Testis (tissue), 3 donors: Measurements from ENCODE around the gene CDH13. TPM values are rescaled to one million over a fixed set of nuclear protein-coding genes. Genes with fewer than 3 reads are reported as not detected.

Source experiments
- DNase-seq: peaks from one replicate; pipeline ENCODE4 v3.0.0-alpha.2; 2019
- H3K27ac ChIP-seq, 2 donors: fragments of 200-600 bp; sonication (generic); one replicate each; pipeline ENCODE4 v1.5.1; 2019
- H3K27me3 ChIP-seq: fragments of 200-600 bp; sonication (generic); one replicate; pipeline ENCODE4 v1.5.1; 2019
- H3K36me3 ChIP-seq: fragments of 200-600 bp; sonication (generic); one replicate; pipeline ENCODE4 v1.5.1; 2017; ENCODE audit warnings: low read depth; ENCODE audit errors: missing control alignments
- H3K4me1 ChIP-seq: fragments of 200-600 bp; sonication (generic); one replicate; pipeline ENCODE4 v1.5.1; 2019
- H3K4me3 ChIP-seq, 2 donors: fragments of 200-600 bp; sonication (generic); one replicate each; pipeline ENCODE4 v1.5.1; 2017 to 2019
- H3K9me3 ChIP-seq: fragments of 200-600 bp; sonication (generic); one replicate; pipeline ENCODE4 v1.5.1; 2017
- CTCF ChIP-seq, 3 experiments: fragments of 450-650 bp in 2 of 3; fragments of 200-600 bp in 1 of 3; sonication (generic) in 1 of 3; IDR thresholded peaks; one replicate each; pipeline ENCODE4 v1.5.1; 2016 to 2019; ENCODE audit warnings: antibody characterized with exemption in 3 of 3, mild to moderate bottlenecking in 2 of 3, moderate library complexity in 1 of 3
- POLR2A ChIP-seq: fragments of 450-650 bp; IDR thresholded peaks from one replicate; pipeline ENCODE4 v1.6.1; 2017; ENCODE audit warnings: antibody characterized with exemption, mild to moderate bottlenecking, moderate library complexity
- WGBS, 2 donors: methylation state at CpG; one replicate each; pipeline ENCODE4 v1.1.5; 2018; 5-methylcytosine and 5-hydroxymethylcytosine counted together
- intact Hi-C: fragments of 100-400 bp; cut with DNase I; formaldehyde crosslinking; loops from one replicate; pipeline ENCODE4 v1.15.1; 2023; ENCODE audit warnings: low total_unique reads
- polyA plus RNA-seq: library from polyadenylated mRNA; stranded (reverse); fragments of 350-450 nt; fragmentation: Illumina TruSeq; extraction: RNeasy Lipid Tissue Mini Kit (QIAGEN cat#74804); gene quantifications from one replicate; pipeline ENCODE4 v1.2.3, GENCODE V29; 2014; ENCODE audit warnings: low read depth, low replicate concordance; ENCODE audit not compliant: insufficient read depth
- total RNA-seq, 2 donors: library from RNA; depleted of rRNA; stranded (reverse); fragments of >200 nt; gene quantifications; one replicate each; pipeline ENCODE4 v1.2.3, GENCODE V29; 2016

CDH13 gene
- total and polyA plus RNA-seq, 3 donors from 2014 or later, result 1.2 to 11.1 (median 2.0) TPM

GRCh38 chr16:82682767-82683166 lies 56.0 kb downstream of the CDH13 start:
- DNase-seq, result no peak
- Histone ChIP-seq H3K4me1 (no peaks in the 10 kb centered on the region), H3K9me3 (no peaks in the 10 kb centered on the region), H3K27ac (no peak overlapping the region), H3K36me3 (no peaks in the 10 kb centered on the region), H3K4me3 (no peak overlapping the region), H3K27me3 (no peaks in the 10 kb centered on the region)
- WGBS, 2 donors, result 73 to 79% methylated on average over 4 of the region's 4 CpGs
- intact Hi-C loops, result no loop called here
- TF ChIP-seq POLR2A, result no peak
- TF ChIP-seq CTCF (IDR thresholded peaks at IDR 0.05), result no peak

GRCh38 chr16:82684256-82684655 lies 57.5 kb downstream of the CDH13 start:
- Histone ChIP-seq H3K9me3 (no peaks in the 10 kb centered on the region), H3K4me3 (no peak overlapping the region), H3K36me3 (no peaks in the 10 kb centered on the region), H3K27me3 (no peaks in the 10 kb centered on the region), H3K4me1 (no peaks in the 10 kb centered on the region), H3K27ac (no peak overlapping the region)
- 92 to 94% methylated on average over 2 of the region's 2 CpGs for WGBS, 2 donors
- intact Hi-C loops, result no loop called here
- TF ChIP-seq CTCF (IDR thresholded peaks at IDR 0.05), result no peak
- no peak for TF ChIP-seq POLR2A
- no peak for DNase-seq

GRCh38 chr16:82685526-82685925 lies 58.8 kb downstream of the CDH13 start:
- intact Hi-C loops, result no loop called here
- 76 to 86% methylated on average over 3 to 4 of the region's 4 CpGs for WGBS, 2 donors
- H3K27me3 ChIP-seq, result no peaks in the 10 kb centered on the region
- no peaks in the 10 kb centered on the region for H3K4me1 ChIP-seq
- no peak overlapping the region for H3K4me3 ChIP-seq
- DNase-seq, result no peak
- TF ChIP-seq POLR2A (no peak), CTCF (IDR thresholded peaks at IDR 0.05) (no peak)
- H3K36me3 ChIP-seq, result no peaks in the 10 kb centered on the region
- no peak overlapping the region for H3K27ac ChIP-seq
- no peaks in the 10 kb centered on the region for H3K9me3 ChIP-seq

GRCh38 chr16:82694239-82694874 lies 67.6 kb downstream of the CDH13 start:
- H3K4me1 ChIP-seq, result no peaks in the 10 kb centered on the region
- TF ChIP-seq CTCF (IDR thresholded peaks at IDR 0.05), result no peak
- no peak overlapping the region for H3K4me3 ChIP-seq
- H3K27ac ChIP-seq, result no peak overlapping the region
- intact Hi-C loops, result no loop called here
- H3K36me3 ChIP-seq, result no peaks in the 10 kb centered on the region
- no peaks in the 10 kb centered on the region for H3K27me3 ChIP-seq
- no peaks in the 10 kb centered on the region for H3K9me3 ChIP-seq
- no peak for DNase-seq

- no peaks in the 10 kb centered on the region for H3K36me3 ChIP-seq
- no peak for DNase-seq
- TF ChIP-seq POLR2A, result no peak
- no peak for TF ChIP-seq CTCF (IDR thresholded peaks at IDR 0.05)
- intact Hi-C loops, result no loop called here
- H3K4me1 ChIP-seq, result no peaks in the 10 kb centered on the region
- no peak overlapping the region for H3K27ac ChIP-seq
- no peaks in the 10 kb centered on the region for H3K9me3 ChIP-seq
- WGBS, 2 donors, result 39 to 45% methylated on average over 1 of the region's 1 CpG
- H3K27me3 ChIP-seq, result no peaks in the 10 kb centered on the region
- no peak overlapping the region for H3K4me3 ChIP-seq
Observed at GRCh38 chr16:82695806-82696205, 69.0 kb downstream of the CDH13 start.
